Measurements from ENCODE around the gene P2RY2.

DNA sequence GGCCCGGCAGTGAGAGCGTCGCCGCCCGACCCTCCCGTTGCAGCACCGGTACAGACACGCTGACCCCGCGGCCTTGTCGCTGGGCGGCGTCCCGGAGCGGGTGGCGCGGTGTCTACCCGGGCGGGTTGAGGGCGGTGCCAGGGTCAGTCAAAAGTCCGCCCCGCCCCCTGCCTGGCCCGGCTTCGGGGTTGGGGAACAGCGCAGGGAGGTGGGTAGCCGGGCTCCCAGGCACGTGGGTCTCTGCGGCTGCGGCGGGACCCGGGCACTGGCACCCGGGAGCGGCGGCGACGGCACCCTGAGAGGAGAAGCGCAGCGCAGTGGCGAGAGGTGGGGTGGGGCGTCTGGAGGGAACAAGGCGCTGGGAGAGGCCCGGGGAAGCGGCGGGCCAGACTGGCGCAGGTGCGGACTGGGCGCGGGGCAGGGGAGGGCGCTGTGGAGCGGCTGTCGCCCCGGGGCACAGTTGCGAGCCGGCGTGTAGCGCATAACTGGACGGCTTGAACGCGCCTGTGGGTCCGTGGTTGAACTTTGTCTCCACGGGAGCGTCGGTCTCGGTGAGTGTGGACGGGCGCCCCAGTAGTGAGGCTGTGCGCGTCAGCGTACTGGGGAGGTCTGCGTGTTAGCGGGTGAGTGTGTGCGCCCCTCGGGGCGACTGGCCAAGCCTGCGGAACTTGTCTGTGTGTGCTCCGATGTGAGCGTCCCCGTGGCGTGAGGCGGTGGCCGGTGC is at the start of gene P2RY2:
- TF ChIP-seq CTCF (IDR thresholded peaks at IDR 0.05 in 2 of 3, conservative IDR thresholded peaks at IDR 0.05 in 1 of 3; ENCODE audit: borderline replicate concordance in 1 of 3, insufficient read depth in 1 of 3, low read depth in 2 of 3, low read length in 2 of 3): peak; percentile 54 to 64 (median 59)
- no peak for TF ChIP-seq POLR2A (IDR thresholded peaks at IDR 0.05; ENCODE audit: borderline replicate concordance, extremely low read depth, insufficient read depth, insufficient read length)
- TF ChIP-seq CEBPB (IDR thresholded peaks at IDR 0.05; ENCODE audit: low read depth): no peak
- peak; percentile 43; the same call in 1 of the 2 replicates for TF ChIP-seq POLR2AphosphoS5 (IDR thresholded peaks at IDR 0.05; ENCODE audit: low read depth, low read length)
- TF ChIP-seq RAD21 (IDR thresholded peaks at IDR 0.05; ENCODE audit: low read depth): peak; percentile 47
- TF ChIP-seq SP1 (IDR thresholded peaks at IDR 0.05; ENCODE audit: low read depth): no peak; the same call in 1 of the 2 replicates
- no peak for TF ChIP-seq JUND (IDR thresholded peaks at IDR 0.05)
- TF ChIP-seq, protein P1, sequence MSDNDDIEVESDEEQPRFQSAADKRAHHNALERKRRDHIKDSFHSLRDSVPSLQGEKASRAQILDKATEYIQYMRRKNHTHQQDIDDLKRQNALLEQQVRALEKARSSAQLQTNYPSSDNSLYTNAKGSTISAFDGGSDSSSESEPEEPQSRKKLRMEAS (IDR thresholded peaks at IDR 0.05): peak; percentile 91
- TF ChIP-seq, protein P2, sequence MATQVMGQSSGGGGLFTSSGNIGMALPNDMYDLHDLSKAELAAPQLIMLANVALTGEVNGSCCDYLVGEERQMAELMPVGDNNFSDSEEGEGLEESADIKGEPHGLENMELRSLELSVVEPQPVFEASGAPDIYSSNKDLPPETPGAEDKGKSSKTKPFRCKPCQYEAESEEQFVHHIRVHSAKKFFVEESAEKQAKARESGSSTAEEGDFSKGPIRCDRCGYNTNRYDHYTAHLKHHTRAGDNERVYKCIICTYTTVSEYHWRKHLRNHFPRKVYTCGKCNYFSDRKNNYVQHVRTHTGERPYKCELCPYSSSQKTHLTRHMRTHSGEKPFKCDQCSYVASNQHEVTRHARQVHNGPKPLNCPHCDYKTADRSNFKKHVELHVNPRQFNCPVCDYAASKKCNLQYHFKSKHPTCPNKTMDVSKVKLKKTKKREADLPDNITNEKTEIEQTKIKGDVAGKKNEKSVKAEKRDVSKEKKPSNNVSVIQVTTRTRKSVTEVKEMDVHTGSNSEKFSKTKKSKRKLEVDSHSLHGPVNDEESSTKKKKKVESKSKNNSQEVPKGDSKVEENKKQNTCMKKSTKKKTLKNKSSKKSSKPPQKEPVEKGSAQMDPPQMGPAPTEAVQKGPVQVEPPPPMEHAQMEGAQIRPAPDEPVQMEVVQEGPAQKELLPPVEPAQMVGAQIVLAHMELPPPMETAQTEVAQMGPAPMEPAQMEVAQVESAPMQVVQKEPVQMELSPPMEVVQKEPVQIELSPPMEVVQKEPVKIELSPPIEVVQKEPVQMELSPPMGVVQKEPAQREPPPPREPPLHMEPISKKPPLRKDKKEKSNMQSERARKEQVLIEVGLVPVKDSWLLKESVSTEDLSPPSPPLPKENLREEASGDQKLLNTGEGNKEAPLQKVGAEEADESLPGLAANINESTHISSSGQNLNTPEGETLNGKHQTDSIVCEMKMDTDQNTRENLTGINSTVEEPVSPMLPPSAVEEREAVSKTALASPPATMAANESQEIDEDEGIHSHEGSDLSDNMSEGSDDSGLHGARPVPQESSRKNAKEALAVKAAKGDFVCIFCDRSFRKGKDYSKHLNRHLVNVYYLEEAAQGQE (IDR thresholded peaks at IDR 0.05; ENCODE audit: low read depth): no peak
- TF ChIP-seq ZNF274 (IDR thresholded peaks at IDR 0.05; ENCODE audit: low read depth, low read length): no peak

All from HCT116 (cell line).